Chondrocyte (in vitro differentiated cells): Measurements from ENCODE around the gene TLDC2. TPM values are rescaled to one million over a fixed set of nuclear protein-coding genes. Genes with fewer than 3 reads are reported as not detected.
"Not testable (repeated sequence)": the region's sequence is repeated elsewhere in the genome, so short reads cannot be mapped to it uniquely, and the experiment has no call there.

Experiments
- DNase-seq: peaks from one replicate; pipeline ENCODE4 v3.0.0; 2021; ENCODE audit warnings: mixed read lengths, low spot score
- H3K27ac Mint-ChIP-seq: one replicate; pipeline ENCODE4 v1.8.0; 2021; ENCODE audit warnings: mild to moderate bottlenecking, moderate library complexity, mixed read lengths; ENCODE audit not compliant: unreplicated experiment
- H3K27me3 Mint-ChIP-seq: 2 replicates; pipeline ENCODE4 v1.8.0; 2021; ENCODE audit warnings: low read depth, mixed read lengths
- H3K36me3 Mint-ChIP-seq: 2 replicates; pipeline ENCODE4 v1.8.0; 2021; ENCODE audit warnings: low read depth, mixed read lengths
- H3K4me1 Mint-ChIP-seq: 2 replicates; pipeline ENCODE4 v1.8.0; 2021; ENCODE audit warnings: low read depth, mild to moderate bottlenecking, mixed read lengths
- H3K4me3 Mint-ChIP-seq: one replicate; pipeline ENCODE4 v1.8.0; 2021; ENCODE audit warnings: mild to moderate bottlenecking, moderate library complexity, mixed read lengths; ENCODE audit not compliant: unreplicated experiment
- H3K9me3 Mint-ChIP-seq: 2 replicates; pipeline ENCODE4 v1.8.0; 2021; ENCODE audit warnings: low read depth, mixed read lengths
- CTCF ChIP-seq: fragments of 200-600 bp; sonication (generic); IDR thresholded peaks from 2 replicates; pipeline ENCODE4 v1.5.0; 2021; ENCODE audit warnings: antibody characterized with exemption, mild to moderate bottlenecking, moderate library complexity
- total RNA-seq: library from RNA; stranded (reverse); gene quantifications from 3 replicates; pipeline ENCODE4 v1.2.1, GENCODE V29; 2021

The TLDC2 gene
- total RNA-seq, 1 donor from 2014 or later = not detected

GRCh38 chr20:36866164-36866563 lies 9.8 kb upstream of the TLDC2 start:
- H3K4me3 Mint-ChIP-seq = no peak overlapping the region
- no peaks in the 10 kb centered on the region for H3K36me3 Mint-ChIP-seq
- H3K27me3 Mint-ChIP-seq = no peaks in the 10 kb centered on the region
- no peak for TF ChIP-seq CTCF
- no peak for DNase-seq
- H3K4me1 Mint-ChIP-seq = peaks cover 9% of the 10 kb centered on the region
- H3K9me3 Mint-ChIP-seq = no peaks in the 10 kb centered on the region
- H3K27ac Mint-ChIP-seq = no peak overlapping the region

- peaks cover 2% of the 10 kb centered on the region for H3K4me1 Mint-ChIP-seq
- H3K36me3 Mint-ChIP-seq = no peaks in the 10 kb centered on the region
- H3K4me3 Mint-ChIP-seq = no peak overlapping the region
- no peaks in the 10 kb centered on the region for H3K9me3 Mint-ChIP-seq
- TF ChIP-seq CTCF = no peak
- no peak for DNase-seq
- H3K27ac Mint-ChIP-seq = no peak overlapping the region
- no peaks in the 10 kb centered on the region for H3K27me3 Mint-ChIP-seq
Observed at GRCh38 chr20:36866681-36867495, 9.1 kb upstream of the TLDC2 start.

- Mint-ChIP-seq H3K4me1 (peaks cover 2% of the 10 kb centered on the region), H3K4me3 (no peak overlapping the region), H3K27ac (no peak overlapping the region), H3K36me3 (no peaks in the 10 kb centered on the region), H3K27me3 (peaks cover 2% of the 10 kb centered on the region), H3K9me3 (no peaks in the 10 kb centered on the region)
- TF ChIP-seq CTCF = no peak
- DNase-seq = no peak
Observed at GRCh38 chr20:36871640-36872570, 4.0 kb upstream of the TLDC2 start.

GRCh38 chr20:36872852-36873251 lies 3.1 kb upstream of the TLDC2 start:
- DNase-seq = no peak
- H3K9me3 Mint-ChIP-seq = no peaks in the 10 kb centered on the region
- no peaks in the 10 kb centered on the region for H3K36me3 Mint-ChIP-seq
- peaks cover 2% of the 10 kb centered on the region for H3K27me3 Mint-ChIP-seq
- no peak for TF ChIP-seq CTCF
- H3K27ac Mint-ChIP-seq = no peak overlapping the region
- H3K4me3 Mint-ChIP-seq = no peak overlapping the region
- peaks cover 2% of the 10 kb centered on the region for H3K4me1 Mint-ChIP-seq

GRCh38 chr20:36873498-36874189 lies 2.3 kb upstream of the TLDC2 start:
- no peak for TF ChIP-seq CTCF
- peaks cover 2% of the 10 kb centered on the region for H3K27me3 Mint-ChIP-seq
- no peak overlapping the region for H3K27ac Mint-ChIP-seq
- DNase-seq = no peak
- H3K9me3 Mint-ChIP-seq = no peaks in the 10 kb centered on the region
- peaks cover 2% of the 10 kb centered on the region for H3K4me1 Mint-ChIP-seq
- no peaks in the 10 kb centered on the region for H3K36me3 Mint-ChIP-seq
- H3K4me3 Mint-ChIP-seq = no peak overlapping the region

GRCh38 chr20:36875093-36875492 lies 845 bp upstream of the TLDC2 start:
- not testable (repeated sequence) for DNase-seq, H3K4me3 Mint-ChIP-seq, H3K9me3 Mint-ChIP-seq, H3K36me3 Mint-ChIP-seq, H3K27me3 Mint-ChIP-seq, H3K4me1 Mint-ChIP-seq
- H3K27ac Mint-ChIP-seq = peak overlapping the region; percentile 41
